DND-41 (cell line): ENCODE data around the gene ZKSCAN1.

ENCODE experiments used
- CTCF ChIP-seq: IDR thresholded peaks from 2 replicates; pipeline ENCODE4 v1.5.1; 2012; ENCODE audit warnings: borderline replicate concordance, low read length, moderate library complexity, mild to moderate bottlenecking; ENCODE audit not compliant: poor library complexity, severe bottlenecking; ENCODE audit errors: extremely low read depth
- EZH2 ChIP-seq: IDR thresholded peaks from 3 replicates; pipeline ENCODE4 v1.6.1; 2012; ENCODE audit warnings: borderline replicate concordance, low read depth, mild to moderate bottlenecking, moderate library complexity, low read length, inconsistent platforms; ENCODE audit not compliant: severe bottlenecking

DNA sequence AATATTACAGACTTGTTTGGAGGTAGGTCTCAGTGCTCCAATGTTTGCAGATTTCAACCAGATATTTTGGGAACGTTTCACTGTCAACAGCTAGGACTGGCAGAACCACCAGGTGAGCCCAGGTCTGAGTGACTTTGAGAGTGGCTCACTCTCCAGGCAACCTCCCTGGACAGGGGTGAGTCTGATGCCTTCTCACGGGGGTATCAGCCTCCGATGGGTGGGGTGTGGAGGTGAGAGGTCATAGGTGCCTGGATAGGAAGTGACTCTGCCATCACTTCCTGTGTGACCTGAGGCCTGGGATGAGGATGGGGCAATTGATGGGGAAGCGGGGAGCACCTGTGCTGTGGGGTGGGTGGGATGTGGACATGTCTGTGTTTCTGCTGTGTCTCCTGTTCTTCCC lies 44.2 kb upstream of the ZKSCAN1 start:
- TF ChIP-seq CTCF (no peak), EZH2 (no peak)
